Peyer's patch (tissue), 4 donors: Measurements from ENCODE around the gene MIER2. TPM values are rescaled to one million over a fixed set of nuclear protein-coding genes. Genes with fewer than 3 reads are reported as not detected.
"Not testable (repeated sequence)": the region's sequence is repeated elsewhere in the genome, so short reads cannot be mapped to it uniquely, and the experiment has no call there.

Source experiments
- DNase-seq, 3 donors: peaks; one replicate each; pipeline ENCODE4 v3.0.0-alpha.2; 2017 to 2019
- H3K27ac ChIP-seq, 4 donors: fragments of 200-600 bp; sonication (generic); one replicate each; pipeline ENCODE4 v1.5.1; 2016 to 2019
- H3K27me3 ChIP-seq, 2 donors: fragments of 200-600 bp; sonication (generic); one replicate each; pipeline ENCODE4 v1.5.1; 2019
- H3K36me3 ChIP-seq, 3 donors: fragments of 200-600 bp; sonication (generic); one replicate each; pipeline ENCODE4 v1.5.1; 2016 to 2019
- H3K4me1 ChIP-seq, 4 donors: fragments of 200-600 bp; sonication (generic); one replicate each; pipeline ENCODE4 v1.5.1; 2016 to 2019
- H3K4me3 ChIP-seq, 4 donors: fragments of 200-600 bp; sonication (generic); 1 replicate in 3 of 4; 2 replicates in 1 of 4; pipeline ENCODE4 v1.5.1; 2016 to 2019; ENCODE audit warnings: mild to moderate bottlenecking in 1 of 4
- H3K9me3 ChIP-seq, 4 donors: fragments of 200-600 bp; sonication (generic); one replicate each; pipeline ENCODE4 v1.5.1; 2016 to 2019; ENCODE audit warnings: mild to moderate bottlenecking in 1 of 4
- POLR2A ChIP-seq, 2 donors: fragments of 450-650 bp; IDR thresholded peaks; one replicate each; pipeline ENCODE4 v1.5.1; 2017; ENCODE audit warnings: antibody characterized with exemption in 2 of 2, mild to moderate bottlenecking in 2 of 2, moderate library complexity in 2 of 2
- total RNA-seq, 4 donors: library from RNA; depleted of rRNA; stranded (reverse); fragments of >200 nt; gene quantifications; one replicate each; pipeline ENCODE4 v1.1.0, GENCODE V29; 2016
- TF ChIP-seq, protein P1 (sequence below), 6 experiments: fragments of 450-650 bp in 4 of 6; fragments of 200-600 bp in 2 of 6; sonication (generic) in 1 of 6; IDR thresholded peaks; one replicate each; pipeline ENCODE4 v1.5.1; 2017 to 2019; ENCODE audit warnings: antibody characterized with exemption in 6 of 6, mild to moderate bottlenecking in 3 of 6, moderate library complexity in 1 of 6

MIER2 gene
- total RNA-seq, 4 donors from 2014 or later = 6.0 to 27.3 (median 20.9) TPM

GRCh38 chr19:390386-391206 is 46.0 kb upstream of the MIER2 start:
- TF ChIP-seq, protein P1, sequence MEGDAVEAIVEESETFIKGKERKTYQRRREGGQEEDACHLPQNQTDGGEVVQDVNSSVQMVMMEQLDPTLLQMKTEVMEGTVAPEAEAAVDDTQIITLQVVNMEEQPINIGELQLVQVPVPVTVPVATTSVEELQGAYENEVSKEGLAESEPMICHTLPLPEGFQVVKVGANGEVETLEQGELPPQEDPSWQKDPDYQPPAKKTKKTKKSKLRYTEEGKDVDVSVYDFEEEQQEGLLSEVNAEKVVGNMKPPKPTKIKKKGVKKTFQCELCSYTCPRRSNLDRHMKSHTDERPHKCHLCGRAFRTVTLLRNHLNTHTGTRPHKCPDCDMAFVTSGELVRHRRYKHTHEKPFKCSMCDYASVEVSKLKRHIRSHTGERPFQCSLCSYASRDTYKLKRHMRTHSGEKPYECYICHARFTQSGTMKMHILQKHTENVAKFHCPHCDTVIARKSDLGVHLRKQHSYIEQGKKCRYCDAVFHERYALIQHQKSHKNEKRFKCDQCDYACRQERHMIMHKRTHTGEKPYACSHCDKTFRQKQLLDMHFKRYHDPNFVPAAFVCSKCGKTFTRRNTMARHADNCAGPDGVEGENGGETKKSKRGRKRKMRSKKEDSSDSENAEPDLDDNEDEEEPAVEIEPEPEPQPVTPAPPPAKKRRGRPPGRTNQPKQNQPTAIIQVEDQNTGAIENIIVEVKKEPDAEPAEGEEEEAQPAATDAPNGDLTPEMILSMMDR (IDR thresholded peaks at IDR 0.05) = no peak
- TF ChIP-seq POLR2A (IDR thresholded peaks at IDR 0.05) = no peak
- Histone ChIP-seq H3K4me1 (no peaks in the 10 kb centered on the region), H3K36me3 (no peaks in the 10 kb centered on the region), H3K27ac (no peak overlapping the region), H3K27me3 (no peaks in the 10 kb centered on the region), H3K4me3 (no peak overlapping the region), H3K9me3 (no peaks in the 10 kb centered on the region)
- DNase-seq = peak in 1 of 3 donors; percentile 21

DNA sequence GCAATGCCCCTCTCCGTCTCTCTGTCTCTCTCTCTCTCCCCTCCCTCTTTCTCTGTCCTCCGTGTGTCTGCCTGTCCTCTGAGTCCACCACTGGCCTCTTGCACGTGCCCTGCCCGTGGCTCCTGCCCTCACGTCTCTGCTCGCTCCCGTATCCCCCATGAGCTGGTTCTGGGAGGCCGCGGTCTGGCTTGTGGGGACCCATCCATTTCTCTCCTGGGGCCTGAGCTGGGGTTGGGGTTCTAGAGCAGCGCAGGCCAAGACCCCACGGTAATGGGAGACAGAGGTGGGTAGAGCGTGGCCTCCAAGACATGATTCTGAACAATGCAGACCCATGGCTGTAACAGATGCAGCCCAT is 45.3 kb upstream of the MIER2 start:
- Histone ChIP-seq H3K36me3 (no peaks in the 10 kb centered on the region), H3K4me3 (no peak overlapping the region), H3K27me3 (no peaks in the 10 kb centered on the region), H3K9me3 (no peaks in the 10 kb centered on the region), H3K4me1 (no peaks in the 10 kb centered on the region), H3K27ac (no peak overlapping the region)
- TF ChIP-seq, protein P1 (IDR thresholded peaks at IDR 0.05) = no peak
- no peak for TF ChIP-seq POLR2A (IDR thresholded peaks at IDR 0.05)
- DNase-seq = no peak

DNA sequence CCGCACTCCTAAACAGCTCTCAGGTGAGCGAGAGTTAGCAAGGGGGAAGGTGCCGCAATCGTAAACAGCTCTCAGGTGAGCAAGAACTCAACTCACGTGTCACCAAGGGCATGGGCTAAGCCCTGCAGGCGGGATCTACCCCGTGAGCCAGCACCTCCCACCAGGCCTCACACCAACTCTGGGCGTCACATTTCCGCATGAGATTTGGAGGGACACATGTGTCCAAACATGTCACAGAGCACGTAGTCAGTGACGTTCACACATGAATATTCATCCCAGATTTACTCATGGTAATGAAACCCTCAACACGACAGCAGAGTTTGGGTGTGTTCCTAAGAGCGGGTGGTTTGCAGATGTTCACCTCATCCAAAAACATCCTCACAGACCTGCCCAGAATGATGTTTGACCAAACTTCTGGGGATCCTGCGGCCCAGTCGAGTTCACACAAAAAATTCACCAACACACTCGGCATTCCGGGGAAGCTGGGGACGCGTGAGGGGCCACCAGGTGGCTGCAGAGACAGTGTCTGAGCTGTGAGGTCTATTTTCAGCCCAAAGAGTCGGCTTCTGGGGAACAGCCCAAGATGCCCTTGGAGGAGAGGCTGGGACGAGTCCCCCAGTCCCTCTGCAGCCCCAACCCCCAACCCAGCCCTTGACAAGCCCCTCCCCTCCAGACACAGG is 44.8 kb upstream of the MIER2 start:
- DNase-seq = no peak
- no peaks in the 10 kb centered on the region for H3K27me3 ChIP-seq
- no peak overlapping the region for H3K4me3 ChIP-seq
- no peaks in the 10 kb centered on the region for H3K9me3 ChIP-seq
- TF ChIP-seq POLR2A (IDR thresholded peaks at IDR 0.05) = no peak
- TF ChIP-seq, protein P1 (IDR thresholded peaks at IDR 0.05) = peak in 1 of 6 experiments; percentile 17
- no peaks in the 10 kb centered on the region for H3K4me1 ChIP-seq
- no peaks in the 10 kb centered on the region for H3K36me3 ChIP-seq
- H3K27ac ChIP-seq = no peak overlapping the region

GRCh38 chr19:388691-389090 is 44.1 kb upstream of the MIER2 start:
- no peak for TF ChIP-seq POLR2A (IDR thresholded peaks at IDR 0.05)
- TF ChIP-seq, protein P1 (IDR thresholded peaks at IDR 0.05) = no peak
- no peaks in the 10 kb centered on the region for H3K27me3 ChIP-seq
- H3K4me3 ChIP-seq = no peak overlapping the region
- no peaks in the 10 kb centered on the region for H3K36me3 ChIP-seq
- no peaks in the 10 kb centered on the region for H3K9me3 ChIP-seq
- H3K4me1 ChIP-seq = no peaks in the 10 kb centered on the region
- no peak for DNase-seq
- no peak overlapping the region for H3K27ac ChIP-seq

- Histone ChIP-seq H3K9me3 (no peaks in the 10 kb centered on the region), H3K4me1 (no peaks in the 10 kb centered on the region), H3K4me3 (no peak overlapping the region), H3K36me3 (no peaks in the 10 kb centered on the region), H3K27ac (no peak overlapping the region), H3K27me3 (no peaks in the 10 kb centered on the region)
- TF ChIP-seq, protein P1 (IDR thresholded peaks at IDR 0.05) = no peak
- TF ChIP-seq POLR2A (IDR thresholded peaks at IDR 0.05) = no peak
- no peak for DNase-seq
These were observed 43.2 kb upstream of the MIER2 start for GRCh38 chr19:387777-388176.

- not testable (repeated sequence) for H3K4me3 ChIP-seq, H3K27ac ChIP-seq, H3K9me3 ChIP-seq, H3K27me3 ChIP-seq, H3K36me3 ChIP-seq, H3K4me1 ChIP-seq
- DNase-seq = peak in 1 of 3 donors; percentile 3
These were observed 42.2 kb upstream of the MIER2 start for GRCh38 chr19:386632-387301.

DNA sequence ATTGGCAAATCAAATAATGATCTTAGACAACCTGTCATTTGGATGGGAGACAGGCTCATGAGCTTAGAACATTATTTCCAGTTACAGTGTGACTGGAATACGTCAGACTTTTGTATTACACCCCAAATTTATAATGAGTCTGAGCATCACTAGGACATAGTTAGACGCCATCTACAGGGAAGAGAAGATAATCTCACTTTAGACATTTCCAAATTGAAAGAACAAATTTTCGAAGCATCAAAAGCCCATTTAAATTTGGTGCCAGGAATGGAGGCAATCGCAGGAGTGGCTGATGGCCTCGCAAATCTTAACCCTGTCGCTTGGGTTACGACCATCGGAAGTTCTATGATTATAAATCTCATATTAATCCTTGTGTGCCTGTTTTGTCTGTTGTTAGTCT is 41.6 kb upstream of the MIER2 start:
- H3K27me3 ChIP-seq, H3K36me3 ChIP-seq, H3K9me3 ChIP-seq, H3K4me3 ChIP-seq, H3K27ac ChIP-seq, H3K4me1 ChIP-seq, DNase-seq: not testable (repeated sequence)
